ENCODE results near the gene EHMT1.
A peak's percentile ranks its signal among the peaks of the same experiment; 100 is the strongest.
"Not testable (repeated sequence)": the region's sequence is repeated elsewhere in the genome, so short reads cannot be mapped to it uniquely, and the experiment has no call there.

EHMT1 gene

GRCh38 chr9:137590469-137591383 is 28.1 kb upstream of the EHMT1 start, which contains the start of gene ZMYND19:
Gene ZMYND19, minus strand, starts transcription at chr9:137590512. Its CDS starts 249 bp downstream, at chr9:137590263.
- peak; percentile 79 for DNase-seq (ENCODE audit: low spot score)

GRCh38 chr9:137592767-137593166 is 26.0 kb upstream of the EHMT1 start:
- no peak for DNase-seq (ENCODE audit: low spot score)

DNA sequence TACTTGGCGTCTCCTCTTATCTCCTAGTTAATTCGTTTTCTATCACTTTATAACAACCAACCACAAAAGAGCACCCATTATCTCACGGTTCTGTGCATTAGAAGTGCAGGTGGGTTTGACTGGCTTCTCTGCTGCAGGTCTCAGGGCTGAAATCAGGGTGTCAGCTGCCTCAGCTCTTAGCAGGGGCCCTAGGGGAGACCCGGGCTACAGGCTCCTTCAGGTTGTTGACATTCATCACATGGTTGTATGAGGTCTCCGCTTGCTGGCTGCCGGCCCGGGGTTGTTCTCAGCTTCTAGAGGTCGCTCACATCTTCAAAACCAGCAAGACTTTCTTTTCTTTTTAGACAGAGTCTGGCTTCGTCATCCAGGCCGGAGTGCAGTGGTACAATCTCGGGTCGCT is 25.6 kb upstream of the EHMT1 start:
- no peak for DNase-seq (ENCODE audit: low spot score)

DNA sequence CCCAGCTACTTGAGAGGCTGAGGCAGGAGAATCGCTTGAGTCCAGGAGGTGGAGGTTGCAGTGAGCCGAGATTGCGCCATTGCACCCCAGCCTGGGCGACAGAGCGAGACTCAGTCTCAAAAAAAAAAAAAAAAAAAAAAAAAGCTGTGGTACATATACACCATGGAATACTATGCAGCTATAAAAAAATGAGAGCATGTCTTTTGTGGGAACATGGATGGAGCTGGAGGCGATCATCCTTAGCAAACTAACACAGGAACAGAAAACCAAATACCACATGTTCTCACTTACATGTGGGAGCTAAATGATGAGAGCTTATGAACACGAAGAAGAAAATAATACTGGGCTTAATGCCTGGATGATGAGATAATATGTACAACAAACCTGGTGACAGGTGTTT is 22.2 kb upstream of the EHMT1 start:
- DNase-seq (ENCODE audit: low spot score), result not testable (repeated sequence)

DNA sequence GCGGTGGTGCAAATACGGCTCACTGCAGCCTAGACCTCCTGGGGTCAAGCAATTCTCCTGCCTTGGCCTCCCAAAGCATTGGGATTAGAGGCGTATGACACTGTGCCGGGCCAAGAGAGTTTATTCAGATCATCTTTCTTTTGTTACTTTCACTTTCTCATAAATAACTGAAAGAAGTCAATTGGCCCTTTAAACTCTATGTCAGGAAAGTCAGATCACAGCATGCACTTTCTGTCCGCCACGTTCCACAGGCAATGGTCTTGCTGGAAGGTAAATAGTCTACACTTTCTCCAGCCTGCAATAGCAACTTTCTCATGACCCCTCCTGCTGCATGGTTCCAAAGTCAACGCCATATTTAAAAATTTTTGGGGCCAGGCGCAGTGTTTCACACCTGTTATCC is 19.9 kb upstream of the EHMT1 start:
- no peak for DNase-seq (ENCODE audit: low spot score)

DNA sequence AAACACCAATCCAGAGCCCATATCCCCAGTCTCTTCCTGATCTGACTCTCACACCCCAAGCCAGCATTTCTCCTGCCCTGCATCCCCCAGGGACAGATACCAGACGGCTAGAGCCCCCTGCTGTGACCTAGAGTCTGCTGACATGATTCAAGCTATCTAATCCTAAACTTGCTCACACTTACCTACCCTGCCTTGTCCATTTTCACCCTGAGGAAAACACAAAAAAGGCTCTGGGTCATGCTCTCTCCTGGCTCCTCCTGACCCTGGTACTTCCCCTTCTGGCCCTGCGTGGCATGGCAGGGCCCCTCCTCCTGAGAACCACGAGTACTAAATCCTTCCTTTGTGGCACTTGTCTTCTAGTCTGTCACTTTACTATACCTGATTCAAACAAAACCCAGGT is 16.1 kb upstream of the EHMT1 start:
- no peak for DNase-seq (ENCODE audit: low spot score)

DNA sequence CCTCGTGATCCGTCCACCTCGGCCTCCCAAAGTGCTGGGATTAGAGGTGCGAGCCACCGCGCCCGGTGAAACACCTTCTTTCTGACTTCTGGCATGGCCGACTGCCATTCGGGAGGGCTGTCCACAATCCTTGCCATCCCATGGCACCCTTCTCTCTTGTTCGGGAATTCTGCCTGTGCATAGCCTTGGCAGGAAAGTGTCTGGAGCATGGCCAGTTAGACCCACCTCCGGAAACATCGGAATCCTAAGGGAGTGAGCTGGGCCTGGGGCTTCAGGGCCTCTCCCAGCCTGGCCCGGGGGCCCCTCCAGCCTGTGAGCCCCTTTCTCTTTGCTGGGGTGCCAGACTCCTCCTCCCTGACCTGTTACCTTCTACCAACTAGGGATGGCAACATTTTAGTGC is 14.9 kb upstream of the EHMT1 start:
- no peak for DNase-seq (ENCODE audit: low spot score)

DNA sequence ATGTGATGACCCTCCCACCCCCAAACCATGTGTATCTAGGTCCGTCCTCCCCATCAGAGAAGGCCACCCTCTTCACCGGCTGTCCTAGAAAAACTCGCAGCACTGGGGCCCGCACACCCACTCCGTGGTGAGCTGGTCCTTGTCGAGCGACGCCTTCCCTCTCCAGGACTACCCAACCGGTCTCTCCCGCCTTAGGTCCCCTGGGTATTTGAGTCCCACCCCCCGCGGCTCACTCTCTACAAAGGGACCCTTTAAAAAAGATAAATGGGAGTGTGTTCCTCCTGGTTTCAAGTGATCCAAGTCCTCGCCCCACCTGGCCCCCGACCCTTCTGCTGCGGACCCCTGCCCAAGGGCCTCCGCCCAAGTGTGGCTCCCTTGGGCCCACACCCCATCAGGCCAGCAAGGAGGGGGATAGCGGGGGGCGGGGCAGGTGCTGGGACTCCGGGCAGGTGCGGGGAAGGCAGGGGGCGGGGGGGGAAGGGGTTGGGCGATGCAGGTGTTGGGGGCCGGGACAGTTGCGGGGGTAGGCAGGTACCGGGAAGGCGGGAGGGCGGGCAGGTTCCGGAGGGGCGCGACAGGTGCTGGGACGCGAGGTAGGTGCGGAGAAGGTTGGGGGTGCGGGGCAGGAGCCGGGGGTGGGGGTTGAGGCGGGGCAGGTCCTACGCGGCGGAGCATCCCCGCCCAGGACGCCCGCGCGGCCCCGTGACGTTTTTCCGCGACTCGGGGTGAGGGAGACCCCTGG is 14.3 kb upstream of the EHMT1 start:
- no peak for DNase-seq (ENCODE audit: low spot score)

DNA sequence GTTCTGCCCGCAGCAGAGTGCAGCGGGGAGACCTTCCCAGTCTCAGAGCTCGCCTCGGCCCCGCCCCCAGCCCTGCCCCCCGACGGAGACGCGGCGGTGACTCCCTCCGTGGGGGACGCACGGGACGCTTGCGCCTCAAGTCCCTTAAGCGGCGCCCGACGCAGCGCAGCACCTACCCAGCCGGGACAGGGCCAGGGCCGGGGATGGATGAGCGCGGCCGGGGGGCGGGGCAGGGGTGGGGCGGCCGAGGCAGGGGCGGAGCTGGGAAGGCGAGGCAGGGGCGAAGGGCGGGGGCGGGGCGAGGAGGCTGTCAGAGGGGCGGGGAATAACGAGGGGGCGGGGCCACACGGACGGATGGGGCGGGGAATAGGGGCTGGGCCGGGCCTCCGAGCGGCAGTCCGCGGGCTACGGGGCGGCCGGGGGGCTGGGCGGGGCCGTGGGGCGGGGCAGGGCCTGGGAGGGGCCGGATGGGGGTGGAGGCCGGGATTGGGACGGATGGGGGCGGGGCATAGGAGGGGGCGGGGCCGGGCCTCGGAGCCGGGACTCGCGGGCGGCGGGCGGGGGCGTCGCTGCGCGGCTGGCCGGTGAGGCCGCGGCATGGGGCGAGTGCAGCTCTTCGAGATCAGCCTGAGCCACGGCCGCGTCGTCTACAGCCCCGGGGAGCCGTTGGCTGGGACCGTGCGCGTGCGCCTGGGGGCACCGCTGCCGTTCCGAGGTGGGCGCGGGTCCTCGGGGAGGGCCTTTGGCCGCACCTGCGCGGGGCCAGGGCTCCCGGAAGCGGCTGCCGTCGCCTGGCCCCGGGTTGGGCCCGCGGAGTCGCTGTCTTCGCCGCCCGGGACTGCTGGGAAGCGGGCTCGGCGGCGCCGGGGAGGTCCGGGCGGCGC is 13.4 kb upstream of the EHMT1 start, which contains the start of gene ARRDC1:
Gene ARRDC1, plus strand, starts transcription at position 566 of the 884 bp plus-strand sequence. Its CDS starts 32 bp downstream, at position 598.
- DNase-seq (ENCODE audit: low spot score), result peak; percentile 88

DNA sequence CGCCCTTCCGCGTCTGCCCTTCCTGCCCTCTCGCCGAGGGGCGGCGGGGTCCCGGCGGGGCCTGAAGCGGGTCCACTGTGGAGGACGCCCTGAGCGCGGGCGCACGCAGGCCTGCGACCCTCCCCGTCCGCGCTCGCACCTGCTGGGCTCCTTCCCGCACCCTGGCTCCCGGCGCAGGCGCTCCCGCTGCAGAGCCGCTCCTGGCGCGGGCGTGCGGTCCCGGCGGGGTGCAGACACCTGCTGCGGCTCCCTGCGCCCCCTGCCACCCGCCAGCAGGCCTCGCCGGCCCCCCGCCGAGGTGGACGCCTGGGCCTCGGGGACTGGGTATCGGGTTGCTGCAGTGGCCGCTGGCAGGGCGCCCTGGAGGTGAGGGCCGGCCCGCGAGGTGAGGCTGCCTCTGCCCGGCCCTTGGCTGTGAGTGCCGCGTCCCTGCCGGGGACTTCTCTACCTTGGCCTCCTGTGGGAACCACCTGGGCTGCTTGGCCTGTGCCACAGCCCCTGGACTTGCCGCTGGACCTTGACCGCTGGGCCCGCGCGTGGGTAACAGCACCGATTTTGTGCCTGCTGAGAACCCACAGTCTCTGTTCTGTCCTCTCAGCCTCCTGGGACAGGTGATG is 12.7 kb upstream of the EHMT1 start:
- DNase-seq (ENCODE audit: low spot score), result no peak

GRCh38 chr9:137606734-137607138 is 12.1 kb upstream of the EHMT1 start:
- no peak for DNase-seq (ENCODE audit: low spot score)

GRCh38 chr9:137607141-137607857 is 11.5 kb upstream of the EHMT1 start:
- DNase-seq (ENCODE audit: low spot score), result no peak

DNA sequence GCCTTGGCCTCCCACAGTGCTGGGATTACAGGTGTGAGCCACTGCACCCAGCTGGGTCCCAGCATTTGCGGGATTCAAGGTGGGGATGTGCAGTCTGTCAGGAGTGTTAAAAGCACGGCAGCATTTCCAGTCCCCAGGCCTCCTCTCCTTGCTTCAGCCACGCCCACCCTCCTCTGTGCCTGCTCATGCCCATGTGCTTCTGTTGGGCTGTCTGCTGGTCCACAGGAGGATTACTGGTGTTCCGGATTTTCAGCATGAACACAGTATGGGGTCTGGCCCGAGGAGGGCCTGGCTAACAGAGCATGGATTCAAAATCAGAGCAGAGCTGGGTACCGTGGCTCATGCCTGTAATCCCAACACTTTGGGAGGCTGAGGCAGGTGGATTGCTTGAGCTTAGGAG is 7.9 kb upstream of the EHMT1 start:
- DNase-seq (ENCODE audit: low spot score), result no peak

DNA sequence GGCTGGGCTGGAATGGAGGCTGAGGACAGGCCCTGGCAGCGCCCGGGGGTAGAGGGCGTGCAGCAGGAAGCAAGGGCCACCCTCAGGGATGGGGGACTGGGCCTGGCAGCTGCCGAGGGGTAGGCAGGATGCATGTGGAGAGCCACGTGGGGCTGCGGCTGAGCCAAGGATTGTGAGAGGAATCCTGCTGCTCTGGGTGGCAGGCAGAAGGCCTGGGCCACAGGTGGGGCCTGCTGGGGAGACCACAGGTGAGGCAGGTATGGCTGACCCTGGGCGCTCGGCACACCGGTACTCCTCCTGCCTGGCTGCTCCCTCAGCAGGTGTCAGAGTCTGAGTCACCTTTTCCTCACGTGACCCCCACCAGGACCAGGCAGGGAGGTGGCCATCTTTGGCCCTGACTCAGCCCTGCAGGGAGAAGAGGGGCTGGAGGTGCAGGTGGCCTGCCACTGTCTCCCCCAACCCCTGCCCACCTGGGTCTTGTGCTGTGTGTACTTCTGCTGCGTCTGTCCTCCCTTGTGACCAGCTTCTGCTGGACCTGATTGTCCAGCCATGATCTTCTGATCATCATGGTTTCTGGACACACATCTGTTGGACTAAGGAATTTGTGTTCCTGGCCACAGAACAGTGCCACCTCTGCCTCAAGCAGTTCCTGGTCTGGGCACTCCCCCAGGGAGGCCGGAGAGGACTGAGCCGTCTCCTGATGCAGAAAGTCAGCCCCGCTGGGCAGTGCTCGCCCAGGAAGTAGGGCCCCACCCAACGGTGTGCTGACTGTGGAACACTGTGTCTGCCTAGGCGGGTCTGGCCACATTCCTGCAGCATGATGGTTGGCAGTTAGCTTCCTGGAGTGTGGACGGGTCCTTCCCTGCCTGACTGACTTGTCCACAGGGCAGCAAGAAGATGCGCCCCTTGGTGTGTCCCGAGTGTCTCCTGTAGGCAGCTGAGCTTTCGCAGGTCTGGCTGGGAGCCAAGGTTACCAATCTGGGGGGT is 6.9 kb upstream of the EHMT1 start:
- DNase-seq (ENCODE audit: low spot score), result peak; percentile 53

DNA sequence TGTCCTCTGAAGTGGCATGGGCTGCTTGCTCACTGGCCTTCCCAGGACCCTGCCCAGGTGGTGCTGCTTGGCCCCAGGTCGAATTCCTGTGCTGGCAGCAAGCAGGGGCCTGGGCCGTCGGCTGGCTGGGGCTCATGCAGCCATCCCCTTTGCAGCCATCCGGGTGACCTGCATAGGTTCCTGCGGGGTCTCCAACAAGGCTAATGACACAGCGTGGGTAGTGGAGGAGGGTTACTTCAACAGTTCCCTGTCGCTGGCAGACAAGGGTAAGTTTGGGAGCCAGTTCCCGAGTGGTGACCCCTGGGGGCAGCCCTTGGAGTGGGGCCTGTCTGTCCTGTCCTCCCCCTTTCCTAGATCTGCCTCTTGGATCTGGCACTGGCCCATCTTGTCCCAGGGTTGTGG is 6.1 kb upstream of the EHMT1 start:
- no peak for DNase-seq (ENCODE audit: low spot score)

DNA sequence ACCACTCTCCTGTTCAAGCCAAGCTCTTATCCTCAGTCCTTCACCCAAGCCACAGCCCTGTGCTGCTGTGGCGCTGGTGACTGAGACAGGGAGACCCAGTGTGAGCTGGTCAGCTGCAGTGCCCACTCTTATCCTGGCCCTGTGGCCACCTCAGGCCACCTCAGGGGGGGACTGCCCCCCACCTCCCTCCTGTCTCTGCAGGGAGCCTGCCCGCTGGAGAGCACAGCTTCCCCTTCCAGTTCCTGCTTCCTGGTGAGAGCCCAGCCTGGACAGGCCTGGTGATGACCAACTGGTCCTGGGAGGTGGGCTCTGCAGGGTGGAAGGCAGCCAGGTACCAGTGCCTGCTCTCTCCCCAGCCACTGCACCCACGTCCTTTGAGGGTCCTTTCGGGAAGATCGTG is 5.5 kb upstream of the EHMT1 start:
- DNase-seq (ENCODE audit: low spot score), result no peak

GRCh38 chr9:137613738-137614523 is 4.9 kb upstream of the EHMT1 start:
- DNase-seq (ENCODE audit: low spot score), result no peak

- DNase-seq (ENCODE audit: low spot score), result no peak
Measured at GRCh38 chr9:137614631-137615386, 4.0 kb upstream of the EHMT1 start.
